Loucy (cell line): ENCODE measurements around the gene AKAP13.

Experiments used
- H2AFZ ChIP-seq: fragments of 200-600 bp; sonication (generic); 2 replicates; pipeline ENCODE4 v1.6.0; 2016; ENCODE audit warnings: antibody characterized with exemption, mild to moderate bottlenecking, low read length, moderate library complexity
- H3F3A ChIP-seq: fragments of 200-600 bp; 2 replicates; pipeline ENCODE4 v1.6.0; 2016; ENCODE audit warnings: antibody characterized with exemption, low read depth, mild to moderate bottlenecking
- H3K27me3 ChIP-seq: fragments of 200-600 bp; sonication (generic); 2 replicates; pipeline ENCODE4 v1.6.1; 2014; ENCODE audit warnings: low read length, mild to moderate bottlenecking; ENCODE audit not compliant: insufficient read depth, poor library complexity, severe bottlenecking
- H3K36me3 ChIP-seq: fragments of 200-600 bp; sonication (generic); 2 replicates; pipeline ENCODE4 v1.6.1; 2016; ENCODE audit warnings: low read length; ENCODE audit not compliant: insufficient read depth
- H3K4me1 ChIP-seq: fragments of 200-600 bp; sonication (generic); 2 replicates; pipeline ENCODE4 v1.5.1; 2014; ENCODE audit warnings: low read length, mild to moderate bottlenecking; ENCODE audit not compliant: insufficient read depth, poor library complexity, severe bottlenecking
- H3K4me2 ChIP-seq: fragments of 200-600 bp; sonication (generic); 2 replicates; pipeline ENCODE4 v1.6.0; 2014; ENCODE audit warnings: antibody characterized with exemption, low read length, low read depth, mild to moderate bottlenecking; ENCODE audit not compliant: poor library complexity, severe bottlenecking
- H3K4me3 ChIP-seq: fragments of 200-600 bp; sonication (generic); 2 replicates; pipeline ENCODE4 v1.5.1; 2014; ENCODE audit warnings: low read length, mild to moderate bottlenecking, mixed read lengths; ENCODE audit not compliant: poor library complexity, severe bottlenecking
- H3K79me2 ChIP-seq: fragments of 200-600 bp; sonication (generic); 2 replicates; pipeline ENCODE4 v1.6.1; 2014; ENCODE audit warnings: low read length; ENCODE audit not compliant: insufficient read depth
- H3K9ac ChIP-seq: fragments of 200-600 bp; sonication (generic); 2 replicates; pipeline ENCODE4 v1.6.0; 2014; ENCODE audit warnings: mild to moderate bottlenecking, low read depth, low read length, moderate library complexity; ENCODE audit not compliant: poor library complexity, severe bottlenecking
- H3K9me2 ChIP-seq: fragments of 200-600 bp; sonication (generic); replicated peaks from 2 replicates; pipeline ENCODE4 v1.6.1; 2016; ENCODE audit warnings: low read depth, low read length, mixed read lengths
- H3K9me3 ChIP-seq: fragments of 200-600 bp; sonication (generic); 2 replicates; pipeline ENCODE4 v1.6.1; 2014; ENCODE audit warnings: mild to moderate bottlenecking, antibody characterized with exemption, low read length, low read depth; ENCODE audit not compliant: insufficient read depth
- H4K20me1 ChIP-seq: fragments of 200-600 bp; sonication (generic); 2 replicates; pipeline ENCODE4 v1.6.0; 2014; ENCODE audit warnings: antibody characterized with exemption, low read length, mild to moderate bottlenecking; ENCODE audit not compliant: insufficient read depth, poor library complexity, severe bottlenecking
- EZH2phosphoT487 ChIP-seq: fragments of 200-600 bp; IDR thresholded peaks from 2 replicates; pipeline ENCODE4 v1.6.1; 2018; ENCODE audit warnings: antibody characterized with exemption, mild to moderate bottlenecking, moderate library complexity, borderline replicate concordance
- TF ChIP-seq, protein P1 (sequence below): fragments of 200-600 bp; sonication (generic); conservative IDR thresholded peaks from 2 replicates; pipeline ENCODE4 v1.5.1; 2014; ENCODE audit warnings: mild to moderate bottlenecking, antibody characterized with exemption, low read length

AKAP13 gene

DNA sequence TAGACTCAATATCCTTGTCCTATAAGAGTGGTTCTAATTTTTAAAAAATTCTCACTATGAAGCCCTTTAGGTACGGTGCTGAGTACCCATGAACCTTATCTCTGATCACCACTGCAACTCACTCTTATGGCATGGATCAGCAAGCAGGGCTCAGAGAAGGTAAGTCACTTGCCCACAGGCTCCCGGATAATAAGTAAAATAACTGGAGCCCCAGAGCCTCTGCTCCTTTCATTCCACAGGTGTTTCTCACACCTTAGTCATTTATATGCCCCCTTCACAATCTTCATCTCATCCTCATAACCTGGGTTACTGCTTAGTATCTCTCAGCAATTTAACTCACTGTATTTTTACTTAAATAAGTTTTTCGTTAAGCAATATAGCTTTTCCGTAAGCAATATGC is 28.4 kb upstream of the AKAP13 start:
- no peaks in the 10 kb centered on the region for H3K36me3 ChIP-seq
- H3K9me2 ChIP-seq, result no peaks in the 10 kb centered on the region
- H3K4me3 ChIP-seq, result no peak overlapping the region
- H4K20me1 ChIP-seq, result no peaks in the 10 kb centered on the region
- no peak overlapping the region for H3K4me2 ChIP-seq
- no peaks in the 10 kb centered on the region for H3K27me3 ChIP-seq
- no peak overlapping the region for H2AFZ ChIP-seq
- no peaks in the 10 kb centered on the region for H3K9me3 ChIP-seq
- no peaks in the 10 kb centered on the region for H3F3A ChIP-seq
- no peaks in the 10 kb centered on the region for H3K79me2 ChIP-seq
- TF ChIP-seq EZH2phosphoT487, result no peak
- TF ChIP-seq, protein P1, sequence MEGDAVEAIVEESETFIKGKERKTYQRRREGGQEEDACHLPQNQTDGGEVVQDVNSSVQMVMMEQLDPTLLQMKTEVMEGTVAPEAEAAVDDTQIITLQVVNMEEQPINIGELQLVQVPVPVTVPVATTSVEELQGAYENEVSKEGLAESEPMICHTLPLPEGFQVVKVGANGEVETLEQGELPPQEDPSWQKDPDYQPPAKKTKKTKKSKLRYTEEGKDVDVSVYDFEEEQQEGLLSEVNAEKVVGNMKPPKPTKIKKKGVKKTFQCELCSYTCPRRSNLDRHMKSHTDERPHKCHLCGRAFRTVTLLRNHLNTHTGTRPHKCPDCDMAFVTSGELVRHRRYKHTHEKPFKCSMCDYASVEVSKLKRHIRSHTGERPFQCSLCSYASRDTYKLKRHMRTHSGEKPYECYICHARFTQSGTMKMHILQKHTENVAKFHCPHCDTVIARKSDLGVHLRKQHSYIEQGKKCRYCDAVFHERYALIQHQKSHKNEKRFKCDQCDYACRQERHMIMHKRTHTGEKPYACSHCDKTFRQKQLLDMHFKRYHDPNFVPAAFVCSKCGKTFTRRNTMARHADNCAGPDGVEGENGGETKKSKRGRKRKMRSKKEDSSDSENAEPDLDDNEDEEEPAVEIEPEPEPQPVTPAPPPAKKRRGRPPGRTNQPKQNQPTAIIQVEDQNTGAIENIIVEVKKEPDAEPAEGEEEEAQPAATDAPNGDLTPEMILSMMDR, result no peak
- H3K4me1 ChIP-seq, result no peaks in the 10 kb centered on the region
- H3K9ac ChIP-seq, result no peak overlapping the region

DNA sequence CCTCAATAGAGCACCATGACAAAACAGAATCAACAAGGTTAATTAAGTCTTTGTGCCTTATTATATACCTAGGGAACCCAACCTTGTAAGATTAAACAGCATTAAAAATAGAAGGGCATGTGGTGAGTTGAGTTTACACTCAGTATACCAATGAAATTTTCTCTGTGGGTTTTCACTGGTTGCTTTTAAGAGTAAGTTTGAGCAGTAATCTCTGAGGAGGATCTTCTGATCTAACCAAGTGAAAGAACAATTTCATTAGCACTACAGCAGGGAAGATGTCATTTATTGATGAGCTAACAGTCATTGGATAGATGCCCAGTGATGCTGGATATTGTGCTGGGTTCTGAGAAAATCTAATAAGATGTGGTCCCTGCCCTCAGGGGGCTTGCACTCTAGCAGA is 26.9 kb upstream of the AKAP13 start:
- Histone ChIP-seq H4K20me1 (no peaks in the 10 kb centered on the region), H3F3A (no peaks in the 10 kb centered on the region), H3K9me2 (no peaks in the 10 kb centered on the region), H3K79me2 (no peaks in the 10 kb centered on the region), H3K4me1 (peaks cover 7% of the 10 kb centered on the region), H3K9ac (no peak overlapping the region), H3K4me2 (no peak overlapping the region), H2AFZ (no peak overlapping the region), H3K9me3 (no peaks in the 10 kb centered on the region), H3K27me3 (no peaks in the 10 kb centered on the region), H3K4me3 (no peak overlapping the region), H3K36me3 (no peaks in the 10 kb centered on the region)
- TF ChIP-seq EZH2phosphoT487, result no peak
- TF ChIP-seq, protein P1, result no peak

DNA sequence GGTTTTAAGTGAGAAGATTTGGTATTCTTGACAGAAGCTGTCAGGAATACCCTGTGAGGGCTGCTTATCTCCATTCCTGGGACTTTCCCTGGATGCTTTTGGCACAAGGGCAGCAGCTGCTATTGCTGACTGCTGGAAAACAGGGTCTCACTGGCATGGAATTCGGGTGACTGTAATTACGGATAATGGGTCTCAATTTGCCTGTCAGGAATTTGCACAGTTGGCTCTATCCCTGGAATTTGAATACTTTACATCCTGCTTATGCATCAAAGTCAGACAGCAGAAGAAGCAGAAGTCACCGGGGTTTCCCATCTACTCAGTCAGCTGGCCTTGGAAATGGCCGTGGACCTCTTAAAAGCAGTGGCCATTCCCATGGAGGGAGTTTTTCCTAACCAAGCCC is 25.9 kb upstream of the AKAP13 start:
- no peak overlapping the region for H3K4me2 ChIP-seq
- H3K27me3 ChIP-seq, result no peaks in the 10 kb centered on the region
- no peaks in the 10 kb centered on the region for H3K9me3 ChIP-seq
- no peaks in the 10 kb centered on the region for H3K79me2 ChIP-seq
- no peak overlapping the region for H3K4me3 ChIP-seq
- no peaks in the 10 kb centered on the region for H4K20me1 ChIP-seq
- no peak overlapping the region for H2AFZ ChIP-seq
- H3K4me1 ChIP-seq, result peaks cover 7% of the 10 kb centered on the region
- no peak for TF ChIP-seq EZH2phosphoT487
- TF ChIP-seq, protein P1, result no peak
- no peak overlapping the region for H3K9ac ChIP-seq
- H3K36me3 ChIP-seq, result no peaks in the 10 kb centered on the region
- no peaks in the 10 kb centered on the region for H3F3A ChIP-seq
- no peaks in the 10 kb centered on the region for H3K9me2 ChIP-seq
